Measurements from ENCODE around the gene NANOS3. TPM values are rescaled to one million over a fixed set of nuclear protein-coding genes. Genes with fewer than 3 reads are reported as not detected.
"Not testable (repeated sequence)": the region's sequence is repeated elsewhere in the genome, so short reads cannot be mapped to it uniquely, and the experiment has no call there.

NANOS3 gene
- polyA plus RNA-seq, 3 donors = 0.79 to 1.8 (median 1.3) TPM

GRCh38 chr19:13906521-13906904 is 29.6 kb downstream of the NANOS3 start:
- no peak for DNase-seq (ENCODE audit: extremely low read depth in 1 of 11, low read depth in 9 of 11, low spot score in 4 of 11)

GRCh38 chr19:13906910-13907309 is 30.0 kb downstream of the NANOS3 start:
- DNase-seq (ENCODE audit: extremely low read depth in 1 of 11, low read depth in 9 of 11, low spot score in 4 of 11) = no peak

GRCh38 chr19:13908674-13909073 is 31.7 kb downstream of the NANOS3 start:
- DNase-seq (ENCODE audit: extremely low read depth in 1 of 11, low read depth in 9 of 11, low spot score in 4 of 11) = no peak

- DNase-seq (ENCODE audit: extremely low read depth in 1 of 11, low read depth in 9 of 11, low spot score in 4 of 11) = no peak
These were observed 32.5 kb downstream of the NANOS3 start for GRCh38 chr19:13909430-13909829.

GRCh38 chr19:13913352-13913751 is 36.4 kb downstream of the NANOS3 start:
- no peak for DNase-seq (ENCODE audit: extremely low read depth in 1 of 11, low read depth in 9 of 11, low spot score in 4 of 11)

GRCh38 chr19:13914777-13915176 is 37.8 kb downstream of the NANOS3 start:
- no peak for DNase-seq (ENCODE audit: extremely low read depth in 1 of 11, low read depth in 9 of 11, low spot score in 4 of 11)

GRCh38 chr19:13917888-13918406 is 41.0 kb downstream of the NANOS3 start:
- DNase-seq (ENCODE audit: extremely low read depth in 1 of 11, low read depth in 9 of 11, low spot score in 4 of 11) = no peak

GRCh38 chr19:13918726-13919411 is 41.9 kb downstream of the NANOS3 start:
- DNase-seq (ENCODE audit: extremely low read depth in 1 of 11, low read depth in 9 of 11, low spot score in 4 of 11) = no peak

GRCh38 chr19:13920524-13920923 is 43.6 kb downstream of the NANOS3 start:
- no peak for DNase-seq (ENCODE audit: extremely low read depth in 1 of 11, low read depth in 9 of 11, low spot score in 4 of 11)

- no peak for DNase-seq (ENCODE audit: extremely low read depth in 1 of 11, low read depth in 9 of 11, low spot score in 4 of 11)
These were observed 44.2 kb downstream of the NANOS3 start for GRCh38 chr19:13920940-13921747.

- DNase-seq (ENCODE audit: extremely low read depth in 1 of 11, low read depth in 9 of 11, low spot score in 4 of 11) = not testable (repeated sequence)
These were observed 45.2 kb downstream of the NANOS3 start for GRCh38 chr19:13922118-13922517.

- no peak for DNase-seq (ENCODE audit: extremely low read depth in 1 of 11, low read depth in 9 of 11, low spot score in 4 of 11)
These were observed 46.5 kb downstream of the NANOS3 start for GRCh38 chr19:13923194-13923987.

- no peak for DNase-seq (ENCODE audit: extremely low read depth in 1 of 11, low read depth in 9 of 11, low spot score in 4 of 11)
These were observed 49.1 kb downstream of the NANOS3 start for GRCh38 chr19:13926010-13926409.

- no peak for DNase-seq (ENCODE audit: extremely low read depth in 1 of 11, low read depth in 9 of 11, low spot score in 4 of 11)
These were observed 49.8 kb downstream of the NANOS3 start for GRCh38 chr19:13926715-13927114.

GRCh38 chr19:13929340-13929739 is 52.4 kb downstream of the NANOS3 start:
- no peak for DNase-seq (ENCODE audit: extremely low read depth in 1 of 11, low read depth in 9 of 11, low spot score in 4 of 11)

GRCh38 chr19:13929956-13930355 is 53.0 kb downstream of the NANOS3 start:
- no peak for DNase-seq (ENCODE audit: extremely low read depth in 1 of 11, low read depth in 9 of 11, low spot score in 4 of 11)

All from renal cortex interstitium (tissue), 11 donors.